GM21786 (cell line): ENCODE measurements around the gene IWS1.

ENCODE experiments used
- ATAC-seq: cut with Tn5 transposase; IDR thresholded peaks from one replicate; pipeline ENCODE4 v1.9.1; 2021; ENCODE audit not compliant: unreplicated experiment

IWS1 gene

GRCh38 chr2:127506510-127506909 lies 19.8 kb downstream of the IWS1 start:
- no peak for ATAC-seq

- no peak for ATAC-seq
These were observed 21.5 kb downstream of the IWS1 start for GRCh38 chr2:127504552-127505430.

GRCh38 chr2:127503491-127503890 lies 22.8 kb downstream of the IWS1 start:
- no peak for ATAC-seq

- ATAC-seq: no peak
These were observed 27.9 kb downstream of the IWS1 start for GRCh38 chr2:127498386-127498785.

- no peak for ATAC-seq
These were observed 36.0 kb downstream of the IWS1 start for GRCh38 chr2:127490283-127490682.

GRCh38 chr2:127486247-127487058 lies 39.8 kb downstream of the IWS1 start:
- ATAC-seq: no peak

- ATAC-seq: no peak
These were observed 40.6 kb downstream of the IWS1 start for GRCh38 chr2:127485694-127486071.

GRCh38 chr2:127485051-127485693 lies 41.1 kb downstream of the IWS1 start:
- no peak for ATAC-seq

GRCh38 chr2:127482031-127482430 lies 44.3 kb downstream of the IWS1 start:
- ATAC-seq: no peak

- ATAC-seq: no peak
These were observed 46.2 kb downstream of the IWS1 start for GRCh38 chr2:127479866-127480743.

GRCh38 chr2:127479219-127479825 lies 47.0 kb downstream of the IWS1 start:
- no peak for ATAC-seq

GRCh38 chr2:127475788-127476187 lies 50.5 kb downstream of the IWS1 start:
- no peak for ATAC-seq

- ATAC-seq: no peak
These were observed 54.0 kb downstream of the IWS1 start for GRCh38 chr2:127472268-127472667.

GRCh38 chr2:127471286-127471988 lies 54.9 kb downstream of the IWS1 start:
- ATAC-seq: no peak

- no peak for ATAC-seq
These were observed 56.3 kb downstream of the IWS1 start for GRCh38 chr2:127469974-127470373.

GRCh38 chr2:127469051-127469450 lies 57.2 kb downstream of the IWS1 start:
- no peak for ATAC-seq

- ATAC-seq: no peak
These were observed 61.0 kb downstream of the IWS1 start for GRCh38 chr2:127465258-127465657.

- no peak for ATAC-seq
These were observed 61.6 kb downstream of the IWS1 start for GRCh38 chr2:127464470-127465257.
